HepG2 (cell line): ENCODE results near the gene PLRG1. TPM values are rescaled to one million over a fixed set of nuclear protein-coding genes. Genes with fewer than 3 reads are reported as not detected.
A peak's percentile ranks its signal among the peaks of the same experiment; 100 is the strongest.

Source experiments
- GTF3A ChIP-seq: sonication (generic); formaldehyde crosslinking; conservative IDR thresholded peaks from 2 replicates; pipeline ENCODE4 v1.4.0; 2020; ENCODE audit warnings: mild to moderate bottlenecking, missing genetic modification reagents
- KAT2B ChIP-seq: fragments of 150-350 bp; IDR thresholded peaks from 2 replicates; pipeline ENCODE4 v1.6.1; 2014; ENCODE audit warnings: low read depth, low read length, borderline replicate concordance
- MTA1 ChIP-seq: sonication (generic); formaldehyde crosslinking; IDR thresholded peaks from 2 replicates; pipeline ENCODE4 v1.4.0; 2020; ENCODE audit warnings: missing genetic modification reagents, mild to moderate bottlenecking, borderline replicate concordance
- RARG ChIP-seq: sonication (generic); formaldehyde crosslinking; IDR thresholded peaks from 2 replicates; pipeline ENCODE4 v1.4.0; 2020; ENCODE audit warnings: low read depth, mild to moderate bottlenecking, missing genetic modification reagents
- SIX1 ChIP-seq: sonication (generic); formaldehyde crosslinking; IDR thresholded peaks from 2 replicates; pipeline ENCODE4 v1.4.0; 2020; ENCODE audit warnings: missing genetic modification reagents, borderline replicate concordance
- SMARCC2 ChIP-seq: fragments of 450-650 bp; IDR thresholded peaks from 2 replicates; pipeline ENCODE4 v1.6.1; 2017; ENCODE audit warnings: antibody characterized with exemption, mild to moderate bottlenecking
- SP4 ChIP-seq: sonication (generic); formaldehyde crosslinking; IDR thresholded peaks from 2 replicates; pipeline ENCODE4 v1.8.1; 2023; ENCODE audit warnings: mild to moderate bottlenecking, missing genetic modification reagents
- ZBTB40 ChIP-seq, 2 experiments: fragments of 450-650 bp in 1 of 2; sonication (generic) in 1 of 2; formaldehyde crosslinking in 1 of 2; IDR thresholded peaks; 2 replicates each; pipeline versions ENCODE4 v1.6.1 to v1.8.0; 2016 to 2022; ENCODE audit warnings: antibody characterized with exemption in 1 of 2, mild to moderate bottlenecking in 1 of 2, missing genetic modification reagents in 1 of 2
- ZFX ChIP-seq: sonication (generic); formaldehyde crosslinking; IDR thresholded peaks from 2 replicates; pipeline ENCODE4 v1.4.0; 2020; ENCODE audit warnings: mild to moderate bottlenecking, low read depth, missing genetic modification reagents, moderate library complexity
- ZNF124 ChIP-seq: sonication (generic); formaldehyde crosslinking; IDR thresholded peaks from 2 replicates; pipeline ENCODE4 v1.4.0; 2020; ENCODE audit warnings: missing genetic modification reagents
- ZNF337 ChIP-seq: sonication (generic); formaldehyde crosslinking; IDR thresholded peaks from 2 replicates; pipeline ENCODE4 v1.5.1; 2020; ENCODE audit warnings: missing genetic modification reagents, low read depth, mild to moderate bottlenecking, borderline replicate concordance
- ZNF530 ChIP-seq: sonication (generic); formaldehyde crosslinking; IDR thresholded peaks from 2 replicates; pipeline ENCODE4 v1.5.0; 2020; ENCODE audit warnings: low read depth, mild to moderate bottlenecking, missing genetic modification reagents
- ZNF552 ChIP-seq: sonication (generic); formaldehyde crosslinking; IDR thresholded peaks from 2 replicates; pipeline ENCODE4 v1.9.0; 2022; ENCODE audit warnings: missing genetic modification reagents, mild to moderate bottlenecking, borderline replicate concordance
- ZNF75D ChIP-seq: sonication (generic); formaldehyde crosslinking; IDR thresholded peaks from 2 replicates; pipeline ENCODE4 v1.8.1; 2023; ENCODE audit warnings: missing genetic modification reagents, mild to moderate bottlenecking, borderline replicate concordance
- ZNF773 ChIP-seq: sonication (generic); formaldehyde crosslinking; IDR thresholded peaks from 2 replicates; pipeline ENCODE4 v1.4.0; 2020; ENCODE audit warnings: missing genetic modification reagents, borderline replicate concordance
- polyA plus RNA-seq, 8 experiments: library from polyadenylated mRNA; depleted of rRNA in 3 of 8; stranded (reverse) in 7 of 8; unstranded in 1 of 8; fragments of >200 nt; fragmentation: Illumina TruSeq in 4 of 8; extraction: Trizol in 4 of 8; gene quantifications; 2 replicates each; pipeline versions ENCODE4 v1.2.1 to v1.2.3, GENCODE V29; 2011 to 2016; ENCODE audit warnings: low read depth in 4 of 8, missing spikeins in 1 of 8, mixed read lengths in 1 of 8; ENCODE audit not compliant: insufficient read depth in 1 of 8
- total RNA-seq, 5 experiments: library from RNA; depleted of rRNA; stranded (reverse); fragments of >200 nt; fragmentation: Illumina TruSeq; extraction: Trizol; gene quantifications; 2 replicates each; pipeline ENCODE4 v1.2.3, GENCODE V29; 2016; ENCODE audit warnings: low read depth in 1 of 5

Gene PLRG1
- total and polyA plus RNA-seq, 2 of the 13 experiments (the other 11 are each of a cell fraction or from before 2014, with no cell fraction given), result 77.3 to 110 TPM

- TF ChIP-seq SMARCC2 (no peak), ZNF337 (CRISPR knock-in tag) (peak; percentile 50; the same call in 1 of the 2 replicates), GTF3A (CRISPR knock-in tag) (no peak), SIX1 (CRISPR knock-in tag) (no peak), ZNF773 (CRISPR knock-in tag) (no peak), RARG (no peak), ZNF124 (CRISPR knock-in tag) (0 out of 2 replicates have a peak, but pooled peaks have one; percentile 48), ZBTB40 (IDR thresholded peaks at IDR 0.05) (peak; percentile 48; the same call in 1 of the 2 replicates), ZBTB40 (CRISPR knock-in tag; IDR thresholded peaks at IDR 0.05) (no peak), ZNF530 (CRISPR knock-in tag) (no peak), ZNF552 (CRISPR knock-in tag) (no peak), MTA1 (no peak), SP4 (CRISPR knock-in tag) (peak; percentile 72; the same call in 1 of the 2 replicates), ZNF75D (CRISPR knock-in tag) (no peak), KAT2B (no peak), ZFX (CRISPR knock-in tag) (peak; percentile 67)
Measured at GRCh38 chr4:154549894-154550790, at the start of gene PLRG1 (continued).
